HCT116 (cell line): Measurements from ENCODE around the gene SSTR5. TPM values are rescaled to one million over a fixed set of nuclear protein-coding genes. Genes with fewer than 3 reads are reported as not detected.

Experiments used
- ATAC-seq: fragments of 200-7000 bp; cut with Tn5 transposase; 2 replicates; pipeline ENCODE4 v1.9.1; 2020; ENCODE audit warnings: mild to moderate bottlenecking, moderate library complexity
- BruUV-seq: library from RNA; stranded (reverse); fragments of 400-500 nt; replicated peaks from 2 replicates; lab custom pipeline; 2021; lab: Mats Ljungman, UMichigan
- CTCF ChIA-PET: fragments of 300-600 bp; sonication (Branson Sonifier 250); formaldehyde crosslinking; loops from one replicate; lab custom pipeline; 2021; ENCODE audit warnings: antibody characterized with exemption; lab: Charles Lee
- POLR2A ChIA-PET: fragments of 300-600, 350-600 bp; sonication (Branson Sonifier 250); formaldehyde crosslinking; loops from one replicate; lab custom pipeline; 2021; ENCODE audit warnings: antibody characterized with exemption; lab: Charles Lee
- RAD21 ChIA-PET, 2 experiments: fragments of 300-600 bp; sonication (Branson Sonifier 250); formaldehyde crosslinking; loops; one replicate each; lab custom pipeline; 2023; ENCODE audit warnings: low total read pairs in 2 of 2; ENCODE audit not compliant: uncharacterized antibody in 2 of 2, unreplicated experiment in 2 of 2, low non-redundant PET in 1 of 2; lab: Charles Lee
- DNase-seq: peaks from one replicate; pipeline ENCODE4 v3.0.0-alpha.2; 2010; ENCODE audit warnings: low read depth, low spot score
- H2AFZ ChIP-seq: fragments of 200-600 bp; shearing (Covaris generic), sonication (generic); 2 replicates; pipeline ENCODE4 v1.6.1; 2017; ENCODE audit warnings: low read depth, mixed run types, mixed read lengths, antibody characterized with exemption, low read length; ENCODE audit not compliant: poor library complexity, severe bottlenecking
- H3K27ac ChIP-seq: 2 replicates; pipeline ENCODE4 v1.5.1; 2012; ENCODE audit warnings: low read depth, low read length
- H3K27me3 ChIP-seq: fragments of 200-600 bp; sonication (generic); 2 replicates; pipeline ENCODE4 v1.6.1; 2016; ENCODE audit warnings: mixed run types, low read length, mixed read lengths; ENCODE audit not compliant: insufficient read depth
- H3K36me3 ChIP-seq, 2 experiments: fragments of 200-500 bp in 1 of 2; fragments of 200-600 bp in 1 of 2; sonication (Bioruptor generic) in 1 of 2; sonication (generic) in 1 of 2; 2 replicates each; pipeline versions ENCODE4 v1.5.1 to v1.6.1; 2014 to 2016; ENCODE audit warnings: low read length in 2 of 2, inconsistent platforms in 1 of 2, mixed read lengths in 1 of 2, mixed run types in 1 of 2; ENCODE audit not compliant: insufficient read depth in 2 of 2, control insufficient read depth in 1 of 2
- H3K4me1 ChIP-seq, 2 experiments: fragments of 200-600 bp in 1 of 2; sonication (generic) in 1 of 2; 2 replicates each; pipeline versions ENCODE4 v1.5.1 to v1.6.1; 2012 to 2017; ENCODE audit warnings: low read length in 2 of 2, inconsistent platforms in 1 of 2, mild to moderate bottlenecking in 1 of 2, mixed read lengths in 1 of 2, mixed run types in 1 of 2, moderate library complexity in 1 of 2; ENCODE audit not compliant: insufficient read depth in 2 of 2, control insufficient read depth in 1 of 2
- H3K4me2 ChIP-seq: fragments of 200-600 bp; sonication (generic); 2 replicates; pipeline ENCODE4 v1.6.1; 2017; ENCODE audit warnings: mixed run types, low read length, mixed read lengths
- H3K4me3 ChIP-seq, 2 experiments: fragments of 200-600 bp in 1 of 2; sonication (generic) in 1 of 2; replicated peaks in 1 of 2; 2 replicates each; pipeline ENCODE4 v1.5.1; 2011 to 2016; ENCODE audit warnings: low read length in 2 of 2, control low read depth in 1 of 2, low read depth in 1 of 2, mild to moderate bottlenecking in 1 of 2, mixed read lengths in 1 of 2, mixed run types in 1 of 2
- H3K79me2 ChIP-seq: fragments of 200-600 bp; sonication (generic); 2 replicates; pipeline ENCODE4 v1.6.1; 2017; ENCODE audit warnings: mild to moderate bottlenecking, mixed run types, low read length, moderate library complexity, mixed read lengths; ENCODE audit not compliant: insufficient read depth
- H3K9ac ChIP-seq: fragments of 200-600 bp; sonication (generic); 2 replicates; pipeline ENCODE4 v1.6.1; 2016; ENCODE audit warnings: low read length, mixed read lengths
- H3K9me2 ChIP-seq: fragments of 200-600 bp; sonication (generic), shearing (Covaris generic); 2 replicates; pipeline ENCODE4 v1.6.1; 2017; ENCODE audit warnings: mixed run types, mild to moderate bottlenecking, moderate library complexity; ENCODE audit not compliant: insufficient read depth
- H3K9me3 ChIP-seq, 2 experiments: fragments of 200-500 bp in 1 of 2; fragments of 200-600 bp in 1 of 2; sonication (Bioruptor generic) in 1 of 2; sonication (generic) in 1 of 2; 2 replicates each; pipeline ENCODE4 v1.6.1; 2014 to 2017; ENCODE audit warnings: low read length in 2 of 2, mixed read lengths in 2 of 2, inconsistent platforms in 1 of 2, low read depth in 1 of 2, mild to moderate bottlenecking in 1 of 2, mixed run types in 1 of 2, moderate library complexity in 1 of 2; ENCODE audit not compliant: control insufficient read depth in 1 of 2, insufficient read depth in 1 of 2
- H4K20me1 ChIP-seq: fragments of 200-600 bp; sonication (generic), shearing (Covaris generic); 2 replicates; pipeline ENCODE4 v1.6.1; 2017; ENCODE audit warnings: mixed run types, mild to moderate bottlenecking, moderate library complexity; ENCODE audit not compliant: insufficient read depth
- CBX3 ChIP-seq: IDR thresholded peaks from 2 replicates; pipeline ENCODE4 v1.6.1; 2012; ENCODE audit warnings: low read depth
- EGR1 ChIP-seq: IDR thresholded peaks from 2 replicates; pipeline ENCODE4 v1.6.1; 2012; ENCODE audit warnings: low read depth
- ELF1 ChIP-seq: IDR thresholded peaks from 2 replicates; pipeline ENCODE4 v1.6.1; 2012; ENCODE audit warnings: low read depth, borderline replicate concordance
- EZH2 ChIP-seq: fragments of 200-600 bp; sonication (generic); IDR thresholded peaks from 2 replicates; pipeline ENCODE4 v1.6.1; 2017; ENCODE audit warnings: antibody characterized with exemption, mixed run types
- EZH2phosphoT487 ChIP-seq: fragments of 200-600 bp; IDR thresholded peaks from 2 replicates; pipeline ENCODE4 v1.6.1; 2018; ENCODE audit warnings: antibody characterized with exemption, borderline replicate concordance
- FOSL1 ChIP-seq: IDR thresholded peaks from 2 replicates; pipeline ENCODE4 v1.6.1; 2012; ENCODE audit warnings: low read depth
- JUND ChIP-seq: IDR thresholded peaks from 2 replicates; pipeline ENCODE4 v1.6.1; 2012
- POLR2AphosphoS5 ChIP-seq: IDR thresholded peaks from 2 replicates; pipeline ENCODE4 v1.6.1; 2011; ENCODE audit warnings: mild to moderate bottlenecking, low read depth, low read length, moderate library complexity
- SIN3A ChIP-seq: IDR thresholded peaks from 2 replicates; pipeline ENCODE4 v1.6.1; 2012; ENCODE audit warnings: low read depth
- SRF ChIP-seq: IDR thresholded peaks from 2 replicates; pipeline ENCODE4 v1.6.1; 2012; ENCODE audit warnings: low read depth
- TCF7L2 ChIP-seq: IDR thresholded peaks from 2 replicates; pipeline ENCODE4 v1.7.0; 2011; ENCODE audit warnings: borderline replicate concordance, inconsistent platforms; ENCODE audit not compliant: insufficient read depth, insufficient read length; ENCODE audit errors: extremely low read depth
- YY1 ChIP-seq: IDR thresholded peaks from 2 replicates; pipeline ENCODE4 v1.6.1; 2011; ENCODE audit warnings: low read length, low read depth, moderate library complexity, mild to moderate bottlenecking; ENCODE audit not compliant: insufficient replicate concordance; ENCODE audit errors: extremely low read depth
- ZFX ChIP-seq: fragments of 450-650 bp; IDR thresholded peaks from 2 replicates; pipeline ENCODE4 v1.6.1; 2017
- ZNF274 ChIP-seq: fragments of 200-500 bp; sonication (Bioruptor generic); IDR thresholded peaks from 2 replicates; pipeline ENCODE4 v1.6.1; 2014; ENCODE audit warnings: mild to moderate bottlenecking, low read depth, low read length, inconsistent platforms
- intact Hi-C: fragments of 100-400 bp; cut with micrococcal nuclease; formaldehyde crosslinking; loops from 2 replicates; pipeline ENCODE4 v1.10.0; 2022
- total RNA-seq: library from RNA; stranded (reverse); gene quantifications from one replicate; pipeline ENCODE4 v1.2.1, GENCODE V29; 2021; ENCODE audit not compliant: unreplicated experiment
- TF ChIP-seq, protein P1 (sequence below): IDR thresholded peaks from 2 replicates; pipeline ENCODE4 v1.6.1; 2012
- TF ChIP-seq, protein P2 (sequence below): IDR thresholded peaks from 2 replicates; pipeline ENCODE4 v1.6.1; 2011; ENCODE audit warnings: mild to moderate bottlenecking, low read length, moderate library complexity; ENCODE audit not compliant: insufficient replicate concordance; ENCODE audit errors: extremely low read depth
- TF ChIP-seq, protein P3 (sequence below): IDR thresholded peaks from 2 replicates; pipeline ENCODE4 v1.6.1; 2012

Gene SSTR5
- total RNA-seq, 1 experiment from 2014 or later = 7.2 TPM

DNA sequence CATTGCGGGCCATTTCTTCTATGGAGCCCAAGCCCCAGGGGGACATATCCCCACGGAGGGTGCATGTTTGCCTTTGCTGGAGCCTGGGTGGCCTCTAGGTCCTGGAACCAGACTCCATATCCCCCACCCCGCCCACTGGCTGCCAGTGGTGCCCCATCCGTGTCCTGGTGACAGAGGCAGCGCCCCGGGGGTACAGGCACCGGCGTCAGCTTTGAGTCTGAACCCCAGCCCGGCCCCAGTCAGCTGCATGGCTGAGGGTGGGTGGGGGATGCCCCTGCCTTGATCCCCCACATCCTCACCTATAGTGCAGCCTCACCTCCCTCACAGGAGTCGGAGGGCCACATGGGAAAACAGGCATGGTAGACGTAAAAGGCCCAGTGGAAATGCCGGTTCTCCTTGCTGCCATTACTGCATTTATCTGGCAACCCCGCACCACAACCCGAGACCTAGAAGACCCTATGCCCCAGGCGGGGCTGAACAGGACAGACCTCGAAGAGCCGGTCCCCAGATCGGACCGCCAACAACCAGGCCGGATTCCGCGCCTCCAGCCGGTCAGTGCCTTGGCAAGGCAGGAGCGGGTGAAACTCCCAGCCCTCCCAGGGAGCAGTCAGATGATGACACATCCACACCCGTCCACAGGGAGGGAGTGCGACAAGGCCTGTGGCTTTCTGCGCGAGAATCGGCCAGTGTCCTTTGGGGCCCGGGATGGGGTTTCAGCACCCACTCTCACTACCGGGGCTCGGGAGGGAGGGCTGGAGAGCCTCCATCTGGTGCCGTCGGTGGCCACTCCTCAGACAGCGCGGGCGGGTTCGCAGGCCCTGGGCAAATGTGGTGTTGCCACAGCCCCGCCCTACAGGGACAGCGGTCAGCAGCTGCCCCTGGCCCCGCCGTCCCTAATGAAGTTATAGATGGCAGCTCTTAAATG lies 11.9 kb upstream of the SSTR5 start:
- no peak for TF ChIP-seq EGR1
- TF ChIP-seq, protein P1, sequence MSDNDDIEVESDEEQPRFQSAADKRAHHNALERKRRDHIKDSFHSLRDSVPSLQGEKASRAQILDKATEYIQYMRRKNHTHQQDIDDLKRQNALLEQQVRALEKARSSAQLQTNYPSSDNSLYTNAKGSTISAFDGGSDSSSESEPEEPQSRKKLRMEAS = no peak
- TF ChIP-seq, protein P2, sequence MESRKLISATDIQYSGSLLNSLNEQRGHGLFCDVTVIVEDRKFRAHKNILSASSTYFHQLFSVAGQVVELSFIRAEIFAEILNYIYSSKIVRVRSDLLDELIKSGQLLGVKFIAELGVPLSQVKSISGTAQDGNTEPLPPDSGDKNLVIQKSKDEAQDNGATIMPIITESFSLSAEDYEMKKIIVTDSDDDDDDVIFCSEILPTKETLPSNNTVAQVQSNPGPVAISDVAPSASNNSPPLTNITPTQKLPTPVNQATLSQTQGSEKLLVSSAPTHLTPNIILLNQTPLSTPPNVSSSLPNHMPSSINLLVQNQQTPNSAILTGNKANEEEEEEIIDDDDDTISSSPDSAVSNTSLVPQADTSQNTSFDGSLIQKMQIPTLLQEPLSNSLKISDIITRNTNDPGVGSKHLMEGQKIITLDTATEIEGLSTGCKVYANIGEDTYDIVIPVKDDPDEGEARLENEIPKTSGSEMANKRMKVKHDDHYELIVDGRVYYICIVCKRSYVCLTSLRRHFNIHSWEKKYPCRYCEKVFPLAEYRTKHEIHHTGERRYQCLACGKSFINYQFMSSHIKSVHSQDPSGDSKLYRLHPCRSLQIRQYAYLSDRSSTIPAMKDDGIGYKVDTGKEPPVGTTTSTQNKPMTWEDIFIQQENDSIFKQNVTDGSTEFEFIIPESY = no peak
- no peak for TF ChIP-seq EZH2
- no peak for TF ChIP-seq ELF1
- TF ChIP-seq YY1 = no peak
- TF ChIP-seq, protein P3, sequence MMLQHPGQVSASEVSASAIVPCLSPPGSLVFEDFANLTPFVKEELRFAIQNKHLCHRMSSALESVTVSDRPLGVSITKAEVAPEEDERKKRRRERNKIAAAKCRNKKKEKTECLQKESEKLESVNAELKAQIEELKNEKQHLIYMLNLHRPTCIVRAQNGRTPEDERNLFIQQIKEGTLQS = no peak
- no peak for TF ChIP-seq SRF
- no peak for TF ChIP-seq TCF7L2
- TF ChIP-seq ZNF274 = no peak
- no peak for TF ChIP-seq JUND
- TF ChIP-seq CBX3 = no peak
- no peak for TF ChIP-seq FOSL1
- TF ChIP-seq ZFX = no peak
- TF ChIP-seq SIN3A = no peak
- TF ChIP-seq EZH2phosphoT487 = no peak
- TF ChIP-seq POLR2AphosphoS5 = no peak
- TF ChIP-seq, all 23 proteins: peak for 0
- intact Hi-C loops = no loop called here
- Histone ChIP-seq H3K79me2 (no peaks in the 10 kb centered on the region), H3K9ac (no peak overlapping the region), H3K27ac (no peak overlapping the region), H3K4me3 (no peak overlapping the region), H3K9me2 (no peaks in the 10 kb centered on the region), H3K36me3 (no peaks in the 10 kb centered on the region), H3K27me3 (no peaks in the 10 kb centered on the region), H4K20me1 (no peaks in the 10 kb centered on the region), H3K4me1 (peaks cover 3 to 22% of the 10 kb centered on the region in 2 experiments; a peak in 3 of 4 replicates), H2AFZ (no peak overlapping the region), H3K9me3 (no peaks in the 10 kb centered on the region), H3K4me2 (no peak overlapping the region)
- no peak for DNase-seq
- ChIA-PET RAD21 (no interaction called here), POLR2A (no interaction called here), CTCF (interaction anchor here (1.2 to 1.5 kb wide), 2 partner anchors 42 to 133 kb away, joined by 3 to 4 read pairs; no protein-coding TSS in a partner anchor)
- ATAC-seq = no peak
- no TSS peak for BruUV-seq
